Epithelial cell of esophagus (primary cell): Measurements from ENCODE around the gene GLYATL1B.
A peak's percentile ranks its signal among the peaks of the same experiment; 100 is the strongest.

Experiments
- DNase-seq: peaks from one replicate; pipeline ENCODE4 v3.0.0; 2010; ENCODE audit warnings: low read depth
- H3K4me3 ChIP-seq: 2 replicates; pipeline ENCODE4 v1.5.1; 2011; ENCODE audit warnings: mild to moderate bottlenecking, low read length, control low read depth
- CTCF ChIP-seq: IDR thresholded peaks from 2 replicates; pipeline ENCODE4 v1.5.1; 2011; ENCODE audit warnings: low read depth, mild to moderate bottlenecking, low read length, control low read depth, inconsistent platforms; ENCODE audit not compliant: insufficient read depth; ENCODE audit errors: missing control alignments

GLYATL1B gene

GRCh38 chr11:59141673-59142460, 55.8 kb downstream of the GLYATL1B start:
- no peak for DNase-seq
- TF ChIP-seq CTCF: no peak
- peak overlapping the region; percentile 75 for H3K4me3 ChIP-seq

- peak; percentile 97 for DNase-seq
- peak within 1 kb of the TSS; percentile 75 for H3K4me3 ChIP-seq
- TF ChIP-seq CTCF: peak; percentile 14
These were observed 56.7 kb downstream of the GLYATL1B start, which contains the start of gene FAM111A for GRCh38 chr11:59142530-59143507. Gene FAM111A, plus strand, starts transcription at chr11:59142856. Its CDS starts 6,017 bp downstream, at chr11:59148873.

- no peak for TF ChIP-seq CTCF
- peak overlapping the region; percentile 75 for H3K4me3 ChIP-seq
- no peak for DNase-seq
These were observed 58.0 kb downstream of the GLYATL1B start for GRCh38 chr11:59144096-59144495.
